Endodermal cell (in vitro differentiated cells): ENCODE measurements around the gene ARL14. TPM values are rescaled to one million over a fixed set of nuclear protein-coding genes. Genes with fewer than 3 reads are reported as not detected.

ENCODE experiments used
- DNase-seq: peaks from one replicate; pipeline ENCODE4 v3.0.0-alpha.2; 2017
- H3K27ac ChIP-seq: 2 replicates; pipeline ENCODE4 v1.5.1; 2013; ENCODE audit warnings: mild to moderate bottlenecking, low read depth, low read length, moderate library complexity
- H3K27me3 ChIP-seq: 2 replicates; pipeline ENCODE4 v1.6.1; 2013; ENCODE audit warnings: mild to moderate bottlenecking, low read length, moderate library complexity; ENCODE audit not compliant: insufficient read depth, control insufficient read depth, poor library complexity, severe bottlenecking
- H3K36me3 ChIP-seq: 2 replicates; pipeline ENCODE4 v1.7.0; 2013; ENCODE audit warnings: mild to moderate bottlenecking, low read length, moderate library complexity; ENCODE audit not compliant: control insufficient read depth, insufficient read depth
- H3K4me1 ChIP-seq: one replicate; pipeline ENCODE4 v1.7.0; 2013; ENCODE audit warnings: low read length; ENCODE audit not compliant: control insufficient read depth, insufficient read depth
- H3K4me3 ChIP-seq: 2 replicates; pipeline ENCODE4 v1.5.1; 2013; ENCODE audit warnings: mild to moderate bottlenecking, low read length, moderate library complexity
- H3K9ac ChIP-seq: 2 replicates; pipeline ENCODE4 v1.6.1; 2013; ENCODE audit warnings: mild to moderate bottlenecking, low read length, moderate library complexity; ENCODE audit not compliant: poor library complexity, severe bottlenecking; ENCODE audit errors: extremely low read depth
- H3K9me3 ChIP-seq: 2 replicates; pipeline ENCODE4 v1.6.1; 2013; ENCODE audit warnings: mild to moderate bottlenecking, low read length, moderate library complexity; ENCODE audit not compliant: control insufficient read depth
- H3K27ac Mint-ChIP-seq: 2 replicates; pipeline ENCODE4 v1.8.0; 2020; ENCODE audit warnings: mixed read lengths
- H3K27me3 Mint-ChIP-seq: 2 replicates; pipeline ENCODE4 v1.8.0; 2021; ENCODE audit warnings: mild to moderate bottlenecking, mixed read lengths; ENCODE audit not compliant: insufficient read depth
- H3K36me3 Mint-ChIP-seq: 2 replicates; pipeline ENCODE4 v1.8.0; 2020; ENCODE audit warnings: low read depth, mixed read lengths
- H3K4me1 Mint-ChIP-seq: 2 replicates; pipeline ENCODE4 v1.8.0; 2020; ENCODE audit warnings: mixed read lengths
- H3K4me3 Mint-ChIP-seq: 2 replicates; pipeline ENCODE4 v1.8.0; 2020; ENCODE audit warnings: mild to moderate bottlenecking, moderate library complexity, mixed read lengths
- H3K9me3 Mint-ChIP-seq: 2 replicates; pipeline ENCODE4 v1.8.0; 2020; ENCODE audit warnings: mild to moderate bottlenecking, mixed read lengths
- WGBS, 2 experiments: methylation state at CpG; one replicate each; pipeline versions ENCODE4 v1.1.5 to v1.1.7; 2013; ENCODE audit warnings: missing lambda C conversion rate in 2 of 2, mixed read lengths in 1 of 2; ENCODE audit not compliant: insufficient coverage in 1 of 2, insufficient read length in 1 of 2; 5-methylcytosine and 5-hydroxymethylcytosine counted together
- total RNA-seq, 2 donors: library from RNA; stranded (reverse); fragmentation: NEBNext Ultra II Directional in 1 of 2; extraction: Animal tissue kit (Norgen Biotek cat#: 25700) in 1 of 2; gene quantifications; 2 replicates in 1 of 2; 3 replicates in 1 of 2; pipeline ENCODE4 v1.2.1, GENCODE V29; 2021
- TF ChIP-seq, protein P1 (sequence below): fragments of 200-600 bp; sonication (generic); conservative IDR thresholded peaks from 2 replicates; pipeline ENCODE4 v1.5.0; 2021; ENCODE audit warnings: antibody characterized with exemption, mild to moderate bottlenecking

ARL14 gene
- total RNA-seq, 2 donors from 2014 or later = not detected

- no peak overlapping the region for H3K9ac ChIP-seq
- Mint-ChIP-seq H3K36me3 (no peaks in the 10 kb centered on the region), H3K27ac (no peak overlapping the region), H3K4me1 (peaks cover 8% of the 10 kb centered on the region), H3K27me3 (peaks cover 3% of the 10 kb centered on the region), H3K9me3 (no peaks in the 10 kb centered on the region), H3K4me3 (no peak overlapping the region)
- H3K4me3 ChIP-seq = no peak overlapping the region
- H3K27ac ChIP-seq = no peak overlapping the region
- TF ChIP-seq, protein P1, sequence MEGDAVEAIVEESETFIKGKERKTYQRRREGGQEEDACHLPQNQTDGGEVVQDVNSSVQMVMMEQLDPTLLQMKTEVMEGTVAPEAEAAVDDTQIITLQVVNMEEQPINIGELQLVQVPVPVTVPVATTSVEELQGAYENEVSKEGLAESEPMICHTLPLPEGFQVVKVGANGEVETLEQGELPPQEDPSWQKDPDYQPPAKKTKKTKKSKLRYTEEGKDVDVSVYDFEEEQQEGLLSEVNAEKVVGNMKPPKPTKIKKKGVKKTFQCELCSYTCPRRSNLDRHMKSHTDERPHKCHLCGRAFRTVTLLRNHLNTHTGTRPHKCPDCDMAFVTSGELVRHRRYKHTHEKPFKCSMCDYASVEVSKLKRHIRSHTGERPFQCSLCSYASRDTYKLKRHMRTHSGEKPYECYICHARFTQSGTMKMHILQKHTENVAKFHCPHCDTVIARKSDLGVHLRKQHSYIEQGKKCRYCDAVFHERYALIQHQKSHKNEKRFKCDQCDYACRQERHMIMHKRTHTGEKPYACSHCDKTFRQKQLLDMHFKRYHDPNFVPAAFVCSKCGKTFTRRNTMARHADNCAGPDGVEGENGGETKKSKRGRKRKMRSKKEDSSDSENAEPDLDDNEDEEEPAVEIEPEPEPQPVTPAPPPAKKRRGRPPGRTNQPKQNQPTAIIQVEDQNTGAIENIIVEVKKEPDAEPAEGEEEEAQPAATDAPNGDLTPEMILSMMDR = no peak
- 80 to 91% methylated on average over 1 to 2 of the region's 2 CpGs for WGBS, 2 experiments
- no peaks in the 10 kb centered on the region for H3K4me1 ChIP-seq
- H3K36me3 ChIP-seq = no peaks in the 10 kb centered on the region
- H3K9me3 ChIP-seq = no peaks in the 10 kb centered on the region
- H3K27me3 ChIP-seq = no peaks in the 10 kb centered on the region
- DNase-seq = no peak
Observed at GRCh38 chr3:160641665-160642309, 35.2 kb upstream of the ARL14 start.

GRCh38 chr3:160643994-160644393 lies 33.0 kb upstream of the ARL14 start:
- H3K36me3 ChIP-seq = no peaks in the 10 kb centered on the region
- H3K9me3 Mint-ChIP-seq = no peaks in the 10 kb centered on the region
- no peak overlapping the region for H3K27ac ChIP-seq
- H3K4me1 Mint-ChIP-seq = no peaks in the 10 kb centered on the region
- no peaks in the 10 kb centered on the region for H3K27me3 ChIP-seq
- no peak for DNase-seq
- no peak overlapping the region for H3K4me3 Mint-ChIP-seq
- TF ChIP-seq, protein P1 = peak; percentile 65
- no peak overlapping the region for H3K9ac ChIP-seq
- no peaks in the 10 kb centered on the region for H3K36me3 Mint-ChIP-seq
- WGBS, 2 experiments = 86 to 92% methylated on average over 2 to 3 of the region's 3 CpGs
- H3K27ac Mint-ChIP-seq = no peak overlapping the region
- H3K4me3 ChIP-seq = no peak overlapping the region
- no peaks in the 10 kb centered on the region for H3K4me1 ChIP-seq
- no peaks in the 10 kb centered on the region for H3K9me3 ChIP-seq
- H3K27me3 Mint-ChIP-seq = peaks cover 7% of the 10 kb centered on the region

- Mint-ChIP-seq H3K4me3 (no peak overlapping the region), H3K9me3 (no peaks in the 10 kb centered on the region), H3K27me3 (peaks cover 7% of the 10 kb centered on the region), H3K4me1 (no peaks in the 10 kb centered on the region), H3K27ac (no peak overlapping the region), H3K36me3 (no peaks in the 10 kb centered on the region)
- Histone ChIP-seq H3K9me3 (no peaks in the 10 kb centered on the region), H3K27ac (no peak overlapping the region), H3K36me3 (no peaks in the 10 kb centered on the region), H3K9ac (no peak overlapping the region), H3K4me1 (no peaks in the 10 kb centered on the region), H3K4me3 (no peak overlapping the region), H3K27me3 (no peaks in the 10 kb centered on the region)
- DNase-seq = no peak
- WGBS, 2 experiments = 75 to 95% methylated on average over 1 to 2 of the region's 2 CpGs
- TF ChIP-seq, protein P1 = no peak
Observed at GRCh38 chr3:160644491-160644890, 32.5 kb upstream of the ARL14 start.
